MM.1S (cell line): ENCODE results near the gene NDUFA1.
"Not testable (repeated sequence)": the region's sequence is repeated elsewhere in the genome, so short reads cannot be mapped to it uniquely, and the experiment has no call there.

Experiments
- CTCF ChIP-seq: fragments of 300-600 bp; sonication (generic); IDR thresholded peaks from 2 replicates; pipeline ENCODE4 v1.5.1; 2016; ENCODE audit warnings: antibody characterized with exemption, low read length, mixed read lengths
- EZH2phosphoT487 ChIP-seq: fragments of 300-600 bp; sonication (generic); IDR thresholded peaks from 2 replicates; pipeline ENCODE4 v1.6.1; 2018; ENCODE audit warnings: antibody characterized with exemption, low read length

- not testable (repeated sequence) for TF ChIP-seq CTCF, EZH2phosphoT487
Observed at GRCh38 chrX:119922391-119922790, 50.8 kb downstream of the NDUFA1 start.
